Nucleus accumbens (tissue), 56 donors: ENCODE data around the gene SMCO2.
"Not testable (repeated sequence)": the region's sequence is repeated elsewhere in the genome, so short reads cannot be mapped to it uniquely, and the experiment has no call there.

Experiments used
- DNase-seq, 56 donors: peaks; one replicate each; lab custom pipeline; 2025; lab: John Stamatoyannopoulos, UW

Gene SMCO2

GRCh38 chr12:27523642-27524493 lies 77.3 kb downstream of the SMCO2 start, which contains the start of gene PPFIBP1:
Gene PPFIBP1 (plus strand): TSS chr12:27524206. CDS start chr12:27633397, 109,191 bp downstream.
- peak; percentile 84 to 99 (median 97) for DNase-seq

GRCh38 chr12:27524494-27524835 lies 77.9 kb downstream of the SMCO2 start:
- DNase-seq, result no peak

- DNase-seq, result peak in 7 of 56 donors; percentile 5 to 27 (median 13)
Measured at GRCh38 chr12:27524839-27525753, 78.6 kb downstream of the SMCO2 start.

GRCh38 chr12:27527512-27527911 lies 81.0 kb downstream of the SMCO2 start:
- DNase-seq, result no peak

GRCh38 chr12:27528788-27529187 lies 82.3 kb downstream of the SMCO2 start:
- no peak for DNase-seq

- DNase-seq, result no peak
Measured at GRCh38 chr12:27530157-27530922, 83.8 kb downstream of the SMCO2 start.

- DNase-seq, result no peak
Measured at GRCh38 chr12:27531896-27532295, 85.4 kb downstream of the SMCO2 start.

- DNase-seq, result no peak
Measured at GRCh38 chr12:27534060-27534764, 87.7 kb downstream of the SMCO2 start.

- DNase-seq, result no peak
Measured at GRCh38 chr12:27534765-27535161, 88.2 kb downstream of the SMCO2 start.

- DNase-seq, result no peak
Measured at GRCh38 chr12:27535318-27535717, 88.8 kb downstream of the SMCO2 start.

GRCh38 chr12:27537855-27538675 lies 91.5 kb downstream of the SMCO2 start:
- no peak for DNase-seq

GRCh38 chr12:27539191-27539631 lies 92.7 kb downstream of the SMCO2 start:
- no peak for DNase-seq

GRCh38 chr12:27541031-27541719 lies 94.6 kb downstream of the SMCO2 start:
- no peak for DNase-seq

GRCh38 chr12:27542628-27543027 lies 96.1 kb downstream of the SMCO2 start:
- no peak for DNase-seq

GRCh38 chr12:27544858-27545257 lies 98.3 kb downstream of the SMCO2 start:
- DNase-seq, result not testable (repeated sequence)

GRCh38 chr12:27545665-27546064 lies 99.1 kb downstream of the SMCO2 start:
- DNase-seq, result no peak

- DNase-seq, result no peak
Measured at GRCh38 chr12:27547592-27547991, 101.1 kb downstream of the SMCO2 start.
